CD4-positive, alpha-beta T cell treated with Interferon alpha-2 for 1 hour (primary cell): ENCODE data around the gene NAT16.
"Not testable (repeated sequence)": the region's sequence is repeated elsewhere in the genome, so short reads cannot be mapped to it uniquely, and the experiment has no call there.

Experiments
- DNase-seq, 2 donors: peaks; one replicate each; pipeline ENCODE4 v3.0.0-alpha.2; 2020 to 2022

NAT16 gene

GRCh38 chr7:101201695-101202602 is 21.9 kb upstream of the NAT16 start:
- DNase-seq: no peak

- no peak for DNase-seq
Measured at GRCh38 chr7:101200862-101201599, 20.9 kb upstream of the NAT16 start, which contains the start of gene MOGAT3. MOGAT3 (minus strand) TSS chr7:101201036; CDS start chr7:101200854, 182 bp downstream.

- no peak for DNase-seq
Measured at GRCh38 chr7:101200504-101200861, 20.4 kb upstream of the NAT16 start.

DNA sequence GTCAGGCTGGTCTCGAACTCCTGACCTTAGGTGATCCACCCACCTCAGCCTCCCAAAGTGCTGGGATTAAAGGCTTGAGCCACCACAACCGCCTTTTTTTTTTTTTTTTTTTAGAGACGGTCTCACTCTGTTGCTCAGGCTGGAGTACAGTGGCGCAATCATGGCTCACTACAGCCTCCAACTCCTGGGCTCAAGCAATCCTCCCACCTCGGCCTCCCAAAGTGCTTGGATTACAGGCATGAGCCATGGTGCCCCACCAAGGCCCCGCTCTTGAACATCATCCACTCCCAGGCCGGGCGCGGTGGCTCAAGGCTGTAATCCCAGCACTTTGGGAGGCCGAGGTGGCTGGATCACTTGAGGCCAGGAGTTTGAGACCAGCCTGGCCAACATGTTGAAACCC is 19.4 kb upstream of the NAT16 start:
- DNase-seq: not testable (repeated sequence)

DNA sequence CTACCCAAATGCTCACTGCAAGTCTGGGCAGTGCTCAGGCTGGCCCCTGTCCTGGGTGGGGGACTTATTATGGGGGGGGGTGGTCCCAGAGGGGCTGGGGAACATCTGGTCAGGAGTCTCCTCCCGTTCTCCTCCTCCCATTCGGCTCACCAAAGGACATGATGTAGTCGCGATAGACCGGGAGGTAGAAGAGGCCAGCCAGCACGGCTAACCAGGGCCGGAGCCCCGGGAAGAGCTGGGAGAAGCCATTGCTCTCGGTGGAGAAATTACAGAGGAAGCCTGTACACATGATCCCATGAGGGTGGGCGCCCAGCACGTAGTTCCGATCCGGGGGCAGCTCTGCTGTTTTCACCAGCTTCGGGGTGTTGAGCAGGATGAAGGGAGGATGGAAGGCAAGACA is 18.4 kb upstream of the NAT16 start:
- no peak for DNase-seq

GRCh38 chr7:101197991-101198390 is 17.9 kb upstream of the NAT16 start:
- DNase-seq: no peak

GRCh38 chr7:101195884-101196283 is 15.8 kb upstream of the NAT16 start:
- DNase-seq: no peak

DNA sequence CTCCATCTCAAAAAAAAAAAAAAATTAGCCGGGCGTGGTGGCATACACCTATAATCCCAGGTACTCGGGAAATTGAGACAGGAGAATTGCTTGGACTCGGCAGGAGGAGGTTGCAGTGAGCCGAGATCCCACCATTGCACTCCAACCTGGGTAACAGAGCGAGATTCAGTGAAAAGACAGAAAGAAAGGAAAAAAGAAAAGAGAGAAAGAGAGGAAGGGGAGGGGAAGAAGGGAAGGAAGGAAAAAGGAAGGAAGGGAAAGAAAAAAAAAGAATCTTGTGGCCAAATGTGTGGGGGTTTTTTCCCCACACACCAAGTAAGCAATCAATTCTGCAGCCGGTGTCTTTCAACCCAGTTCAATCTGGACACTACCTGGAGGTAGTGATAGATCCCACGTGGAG is 9.0 kb upstream of the NAT16 start:
- DNase-seq: no peak

- DNase-seq: no peak
Measured at GRCh38 chr7:101186844-101187428, 6.8 kb upstream of the NAT16 start.

DNA sequence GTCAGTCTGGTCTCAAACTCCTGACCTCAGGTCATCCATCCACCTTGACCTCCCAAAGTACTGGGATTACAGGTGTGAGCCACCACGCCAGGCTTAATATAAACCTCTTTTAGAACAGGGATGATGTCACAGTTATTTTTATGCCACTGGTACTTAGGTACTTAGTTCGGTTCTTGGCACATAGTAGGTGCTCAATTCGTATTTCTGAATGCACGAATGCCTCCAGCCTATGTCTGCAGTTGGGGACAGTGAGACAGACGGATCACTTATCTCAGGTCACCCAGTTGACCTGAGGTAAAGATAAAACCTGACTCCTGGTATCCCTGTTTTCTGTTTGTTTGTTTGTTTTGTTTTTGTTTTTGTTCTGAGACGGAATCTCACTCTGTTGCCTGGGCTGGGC is 6.1 kb upstream of the NAT16 start:
- DNase-seq: no peak

- no peak for DNase-seq
Measured at GRCh38 chr7:101185258-101185839, 5.3 kb upstream of the NAT16 start.

DNA sequence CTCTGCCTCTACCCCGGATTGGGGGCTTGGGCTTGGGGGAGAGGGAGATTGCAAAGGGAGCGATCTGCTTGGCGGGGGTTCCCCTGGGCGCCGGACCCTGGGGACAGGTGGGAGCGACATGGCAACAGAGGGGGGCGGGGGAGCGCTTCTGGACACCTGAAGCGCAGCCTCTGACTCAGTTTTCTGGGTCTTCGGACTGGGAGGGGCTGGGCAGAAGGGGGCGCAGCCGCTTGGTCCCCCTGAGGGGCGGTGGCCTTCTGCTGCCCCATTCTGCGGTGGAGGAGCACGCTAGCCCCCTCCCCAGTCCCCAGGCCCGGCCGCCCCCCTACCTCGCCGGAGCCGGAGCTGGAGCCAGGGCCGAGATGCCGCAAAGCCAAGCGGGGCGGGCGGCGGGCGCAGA is 380 bp downstream of the NAT16 start:
- DNase-seq: no peak

DNA sequence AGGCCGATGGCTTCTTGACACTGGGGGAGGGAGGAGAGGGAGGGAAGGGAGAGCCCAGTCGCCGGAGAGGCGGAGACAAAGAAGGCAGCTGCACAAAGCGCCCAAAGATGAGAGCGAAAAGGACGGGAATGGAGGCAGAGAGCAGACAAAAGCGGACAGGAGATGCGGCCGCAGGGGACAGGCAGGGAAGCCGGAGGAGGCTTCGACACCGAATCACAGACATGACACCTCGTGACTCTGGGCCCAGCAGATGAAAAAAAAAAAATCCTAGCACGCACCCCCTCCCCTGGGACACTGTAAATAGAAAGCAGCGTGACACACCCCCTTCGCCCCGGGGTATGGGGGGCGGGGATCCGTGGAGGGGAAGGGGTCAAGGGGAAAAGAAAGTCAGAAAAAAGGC is 976 bp downstream of the NAT16 start:
- no peak for DNase-seq

DNA sequence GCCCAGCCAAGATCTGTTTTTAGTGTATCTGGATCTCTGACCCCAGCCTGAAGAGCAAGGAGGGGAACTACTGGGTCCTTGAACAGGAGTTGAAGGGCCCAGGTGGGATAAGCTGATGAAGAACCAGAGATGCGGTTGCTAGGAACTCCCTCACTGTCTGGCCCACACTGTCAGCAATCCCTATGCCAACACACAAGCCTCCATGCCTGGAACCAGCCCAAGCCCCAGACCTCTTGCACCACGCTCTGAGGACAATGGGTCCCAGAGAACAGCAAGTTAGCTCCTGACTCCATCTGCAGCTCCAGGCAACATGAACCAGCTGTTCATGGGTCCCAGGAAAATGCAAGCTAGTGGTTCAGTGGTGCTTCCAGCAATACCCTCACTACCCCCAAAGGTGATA is 2.4 kb downstream of the NAT16 start:
- DNase-seq: no peak

GRCh38 chr7:101175664-101176063 is 4.4 kb downstream of the NAT16 start:
- no peak for DNase-seq

- DNase-seq: no peak
Measured at GRCh38 chr7:101174322-101174854, 5.7 kb downstream of the NAT16 start.

DNA sequence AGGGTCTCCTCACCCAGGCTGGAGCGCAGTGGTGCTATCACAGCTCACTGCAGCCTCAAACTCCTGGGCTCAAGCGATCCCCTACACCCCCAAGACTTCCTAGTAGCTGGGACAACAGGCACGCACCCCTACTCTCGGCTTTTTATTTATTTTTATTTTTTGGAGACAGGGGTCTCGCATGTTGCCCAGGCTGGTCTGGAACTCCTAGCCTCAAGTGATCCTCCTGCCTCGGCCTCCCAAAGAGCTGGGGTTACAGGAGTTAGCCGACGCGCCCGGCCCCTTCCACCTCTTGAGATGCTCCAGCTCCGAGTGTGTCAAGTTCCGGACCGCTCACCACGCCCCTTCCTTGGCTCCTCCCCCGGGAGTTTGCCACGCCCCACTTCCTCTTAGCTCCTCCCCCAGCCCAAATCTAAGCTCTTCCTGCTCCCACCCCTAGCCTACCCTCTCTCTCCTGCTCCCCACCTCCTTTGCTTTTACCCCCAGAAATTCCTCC is 6.3 kb downstream of the NAT16 start:
- DNase-seq: peak; percentile 61 to 74

GRCh38 chr7:101172854-101173751 is 7.0 kb downstream of the NAT16 start:
- DNase-seq: no peak

DNA sequence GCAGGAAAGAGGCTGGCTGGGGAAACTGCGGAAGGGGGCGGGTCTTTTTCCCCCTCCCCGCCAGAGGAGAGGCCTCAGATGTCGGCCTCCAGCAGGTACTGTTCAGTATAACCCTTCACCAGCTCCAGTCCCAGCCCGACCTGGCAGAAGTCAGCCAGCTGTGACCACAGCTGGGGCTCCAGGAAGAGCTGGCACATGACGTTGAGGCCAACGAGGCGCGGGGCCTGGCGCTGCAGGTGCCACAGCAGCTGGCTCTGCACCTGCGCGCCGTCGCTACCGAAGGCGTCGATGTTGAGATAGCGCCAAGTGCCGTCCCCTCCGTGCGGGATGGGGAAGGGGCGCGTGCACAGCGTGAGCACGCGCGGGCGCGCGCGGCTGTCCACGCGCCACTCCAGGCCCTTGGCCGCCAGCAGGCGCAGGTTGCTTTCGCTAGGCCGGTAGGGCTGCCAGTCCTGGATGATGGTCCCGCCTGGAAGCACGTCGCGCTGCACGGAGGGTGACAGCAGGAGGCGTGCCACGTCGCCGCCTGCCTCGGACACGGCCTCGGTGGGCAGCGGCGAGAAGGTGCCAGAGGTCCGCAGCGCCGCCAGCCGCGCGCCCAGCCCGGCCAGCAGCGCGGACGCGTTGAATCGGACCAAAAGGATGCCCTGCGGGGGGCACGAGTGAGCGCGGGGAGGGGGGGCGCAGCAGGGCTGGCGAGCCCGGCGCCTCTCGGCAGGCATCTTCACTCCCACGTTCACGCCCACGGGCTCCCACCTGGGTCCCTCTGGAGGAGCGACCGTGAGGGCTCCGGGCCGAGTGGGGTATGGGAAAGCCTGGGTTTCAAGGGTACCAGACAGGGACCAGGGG is 7.9 kb downstream of the NAT16 start:
- peak in 1 of 2 donors; percentile 25 for DNase-seq

- DNase-seq: no peak
Measured at GRCh38 chr7:101171442-101171837, 8.7 kb downstream of the NAT16 start.
